ENCODE results near the gene ZNF148.

ZNF148 gene

DNA sequence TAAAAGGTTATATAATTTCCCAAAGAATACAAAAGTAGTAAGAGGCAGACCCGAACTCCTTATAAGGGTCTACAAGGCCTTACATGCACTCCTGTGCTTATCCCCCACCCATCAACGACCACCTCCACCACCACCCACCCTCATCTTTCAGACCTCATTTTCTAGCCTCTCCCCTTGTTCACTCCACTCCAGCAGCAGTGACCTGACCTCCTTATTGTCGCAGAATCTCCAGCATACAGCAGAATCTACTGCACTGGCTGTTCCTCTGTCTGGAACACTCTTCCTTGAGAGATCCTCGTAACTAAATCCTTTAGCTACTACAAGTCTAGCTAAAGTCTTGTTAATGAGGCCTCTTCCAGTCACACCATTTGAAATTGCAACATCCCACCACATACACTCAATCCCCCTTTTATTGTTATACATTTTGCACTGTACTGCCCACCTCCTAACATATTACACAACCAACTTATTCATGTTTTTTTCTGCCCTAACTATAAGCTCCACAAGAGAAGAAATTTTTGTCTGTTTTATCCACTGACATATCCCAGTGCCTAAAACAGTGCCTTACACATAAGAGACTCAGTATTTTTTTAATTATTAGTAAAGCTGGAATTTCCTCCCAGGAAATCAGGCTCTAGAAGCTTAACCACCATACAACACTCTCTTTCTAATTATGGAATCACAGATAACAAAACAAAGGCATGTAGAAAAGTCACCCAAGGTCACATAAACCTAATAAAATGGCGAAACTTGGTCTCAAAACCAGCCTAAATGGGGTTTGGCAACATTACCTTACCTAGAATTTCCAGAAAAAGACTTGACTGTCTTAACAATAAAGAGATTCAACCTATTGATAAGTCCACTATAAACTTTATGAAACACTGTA lies 40.2 kb downstream of the ZNF148 start:
- in situ Hi-C loops (cut with MboI; ENCODE audit: low sequenced_read_pairs): no loop called here

GRCh38 chr3:125332504-125332903 lies 42.6 kb downstream of the ZNF148 start:
- in situ Hi-C loops (cut with MboI; ENCODE audit: low sequenced_read_pairs): no loop called here

- in situ Hi-C loops (cut with MboI; ENCODE audit: low sequenced_read_pairs): no loop called here
Measured at GRCh38 chr3:125331243-125331642, 43.9 kb downstream of the ZNF148 start.

DNA sequence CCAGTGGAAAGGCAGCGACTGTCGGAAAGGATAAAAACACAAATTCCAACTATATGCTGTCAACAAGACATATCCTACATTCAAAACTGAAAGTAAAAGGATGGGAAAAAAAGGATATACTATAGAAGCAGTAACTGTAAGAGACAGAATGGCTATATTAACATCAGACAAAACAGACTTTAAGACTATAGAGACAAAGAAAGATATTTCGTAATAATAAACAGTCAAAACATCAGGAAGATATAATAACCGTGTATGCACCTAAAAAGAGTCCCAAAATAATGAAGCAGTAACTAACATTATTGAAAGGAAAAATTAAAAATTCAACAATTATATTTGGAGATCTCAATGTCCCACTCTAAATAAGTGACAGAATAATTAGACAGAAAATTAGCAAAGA lies 48.2 kb downstream of the ZNF148 start:
- in situ Hi-C loops (cut with MboI; ENCODE audit: low sequenced_read_pairs): no loop called here

- in situ Hi-C loops (cut with MboI; ENCODE audit: low sequenced_read_pairs): no loop called here
Measured at GRCh38 chr3:125325746-125326145, 49.4 kb downstream of the ZNF148 start.

GRCh38 chr3:125324341-125324740 lies 50.8 kb downstream of the ZNF148 start:
- in situ Hi-C loops (cut with MboI; ENCODE audit: low sequenced_read_pairs): no loop called here

- in situ Hi-C loops (cut with MboI; ENCODE audit: low sequenced_read_pairs): no loop called here
Measured at GRCh38 chr3:125322917-125323316, 52.2 kb downstream of the ZNF148 start.

DNA sequence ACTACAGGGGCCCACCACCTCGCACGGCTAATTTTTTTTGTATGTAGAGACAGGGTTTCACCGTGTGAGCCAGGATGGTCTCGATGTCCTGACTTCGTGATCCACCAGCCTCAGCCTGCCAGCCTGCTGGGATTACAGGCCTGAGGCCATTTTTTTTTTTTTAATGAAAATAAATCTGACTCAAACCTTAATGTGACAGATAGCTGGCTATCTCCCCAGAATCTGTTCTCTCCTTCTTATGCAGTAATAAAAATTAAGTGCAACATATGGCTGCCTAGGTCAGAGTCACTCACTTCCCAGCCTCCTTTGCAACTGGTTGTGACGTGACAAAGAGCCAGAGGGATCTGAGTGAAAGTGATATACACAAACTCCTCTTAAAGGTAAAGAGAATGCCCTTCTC lies 53.0 kb downstream of the ZNF148 start:
- in situ Hi-C loops (cut with MboI; ENCODE audit: low sequenced_read_pairs): no loop called here

- in situ Hi-C loops (cut with MboI; ENCODE audit: low sequenced_read_pairs): no loop called here
Measured at GRCh38 chr3:125319765-125320164, 55.4 kb downstream of the ZNF148 start.

DNA sequence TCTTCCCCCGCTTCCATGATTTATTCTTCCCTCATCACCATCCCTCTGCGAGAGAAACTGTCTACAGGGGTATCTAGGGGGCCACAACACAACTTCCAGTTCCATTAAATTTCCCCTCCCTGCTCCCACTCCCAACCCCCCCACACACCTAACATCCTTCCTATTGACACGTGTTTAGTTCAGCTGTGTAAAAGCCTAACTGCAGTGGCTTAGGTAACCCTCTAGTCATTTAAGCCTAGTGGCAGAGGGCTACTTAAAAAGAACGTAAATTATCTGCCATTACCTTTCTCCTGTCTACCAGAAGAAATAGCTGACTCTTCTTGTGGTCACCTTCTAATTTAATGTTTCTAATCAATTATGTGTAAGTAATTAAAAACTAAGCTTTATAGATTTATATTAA lies 56.3 kb downstream of the ZNF148 start:
- in situ Hi-C loops (cut with MboI; ENCODE audit: low sequenced_read_pairs): no loop called here

DNA sequence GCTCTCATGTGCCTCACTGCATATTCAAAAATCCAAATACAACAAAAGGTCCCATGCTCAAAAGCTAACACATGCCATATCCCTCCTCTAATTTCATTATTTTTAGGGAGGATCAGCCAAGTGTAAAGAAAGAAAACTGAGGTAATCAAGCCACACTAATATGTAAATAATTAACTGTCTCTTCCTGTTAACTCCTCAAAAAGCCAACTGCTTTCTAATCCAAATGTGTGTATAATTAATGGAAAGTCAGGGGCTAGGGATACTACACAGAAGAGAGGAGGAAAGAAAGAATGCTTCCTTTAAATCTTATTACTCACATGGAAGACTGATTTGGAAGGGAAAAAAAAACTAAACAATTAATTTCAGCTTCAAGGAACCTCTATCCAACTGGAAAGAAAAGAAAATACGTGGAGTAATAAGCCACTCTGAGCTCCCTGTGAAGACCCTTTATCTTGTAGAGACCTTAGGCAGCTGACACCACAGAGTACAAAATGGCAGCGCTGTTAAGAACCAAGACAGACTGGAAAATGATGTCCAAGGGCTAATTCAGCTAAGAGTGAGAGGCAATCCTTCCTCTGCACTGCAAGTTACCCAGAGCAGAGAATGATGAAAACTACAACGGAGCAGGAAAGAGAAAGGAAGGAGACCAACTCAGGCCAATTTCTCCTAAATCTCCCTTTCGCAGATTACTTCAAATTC lies 56.8 kb downstream of the ZNF148 start:
- in situ Hi-C loops (cut with MboI; ENCODE audit: low sequenced_read_pairs): no loop called here

GRCh38 chr3:125317761-125318160 lies 57.4 kb downstream of the ZNF148 start:
- in situ Hi-C loops (cut with MboI; ENCODE audit: low sequenced_read_pairs): no loop called here

DNA sequence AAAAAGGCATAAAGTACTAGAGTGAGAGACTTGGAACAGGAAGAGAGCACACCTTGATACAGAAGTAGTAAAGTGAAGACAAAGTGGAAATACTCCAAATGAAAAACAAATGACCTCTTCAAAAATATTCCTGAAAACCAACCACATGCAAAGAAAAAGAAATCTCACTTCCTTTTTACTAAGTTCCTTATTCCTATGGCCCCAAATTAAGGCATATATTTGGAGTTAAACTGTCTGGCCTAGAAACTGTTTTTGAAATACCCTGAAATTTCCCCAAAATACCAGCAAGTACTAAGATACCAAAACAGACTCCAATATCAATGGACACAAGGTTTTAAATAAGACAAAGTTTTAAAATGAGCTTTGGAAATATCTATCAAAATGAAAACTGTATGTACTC lies 58.2 kb downstream of the ZNF148 start:
- in situ Hi-C loops (cut with MboI; ENCODE audit: low sequenced_read_pairs): no loop called here

DNA sequence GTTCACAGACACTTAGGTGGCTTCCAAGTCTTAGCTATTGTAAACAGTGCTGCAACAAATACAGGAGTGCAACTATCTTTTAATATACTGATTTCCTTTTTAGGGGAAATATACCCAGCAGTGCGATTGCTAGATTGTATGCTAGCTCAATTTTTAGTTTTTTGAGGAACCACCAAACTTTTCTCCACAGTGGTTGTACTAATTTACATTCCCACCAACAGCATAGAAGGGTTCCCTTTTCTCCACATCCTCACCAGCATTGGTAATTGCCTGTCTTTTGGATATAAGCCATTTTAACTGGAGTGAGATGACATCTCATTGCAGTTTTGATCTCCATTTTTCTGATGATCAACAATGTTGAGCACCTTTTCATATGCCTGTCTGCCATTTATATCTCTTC lies 58.9 kb downstream of the ZNF148 start:
- in situ Hi-C loops (cut with MboI; ENCODE audit: low sequenced_read_pairs): no loop called here

DNA sequence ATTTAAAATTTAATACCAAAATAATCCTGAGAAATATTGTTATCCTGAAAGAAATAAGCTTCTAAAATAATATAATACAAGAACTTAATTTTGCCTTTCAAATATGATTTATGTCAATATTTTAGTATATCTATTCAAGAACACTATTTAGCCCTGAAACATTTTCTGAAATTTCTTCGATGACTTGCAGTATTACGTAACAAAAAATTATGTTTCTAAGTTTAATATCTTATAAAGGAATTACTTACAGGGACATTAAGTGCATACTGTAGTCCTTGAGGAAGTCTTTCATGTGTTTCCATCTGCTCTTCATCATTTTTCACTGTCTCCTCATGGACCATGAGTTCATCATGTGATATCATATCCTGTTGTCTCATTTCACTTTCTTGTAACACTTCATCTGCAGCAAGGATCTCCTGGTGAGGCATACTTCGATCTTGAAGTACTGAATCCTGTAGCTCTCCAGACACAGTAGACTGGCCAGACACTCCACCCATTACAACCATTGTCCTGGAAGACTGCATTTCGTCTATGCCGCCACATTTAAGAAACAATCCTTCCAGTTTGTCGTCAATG lies 62.0 kb downstream of the ZNF148 start:
- in situ Hi-C loops (cut with MboI; ENCODE audit: low sequenced_read_pairs): no loop called here

DNA sequence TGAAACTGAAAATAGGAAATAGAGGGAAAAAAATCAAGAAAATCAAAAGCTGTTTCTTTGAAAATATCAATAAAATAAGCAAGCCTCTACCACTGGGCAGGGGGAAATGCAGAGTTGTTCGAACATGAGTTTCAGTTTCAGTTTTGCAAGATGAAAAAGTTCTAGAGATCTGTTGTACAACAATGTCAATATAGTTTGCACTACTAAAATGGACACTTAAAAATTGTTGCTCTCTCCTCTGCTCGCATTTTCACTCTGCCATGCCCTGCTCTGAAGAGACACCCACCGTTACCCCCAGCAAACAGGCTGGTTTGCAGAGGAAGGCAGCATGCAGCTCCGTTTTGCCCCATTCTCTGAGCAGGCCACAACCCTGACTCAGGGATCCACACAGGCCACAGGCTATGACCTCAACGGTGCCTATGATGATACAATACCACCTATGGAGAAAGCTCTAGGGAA lies 64.5 kb downstream of the ZNF148 start:
- in situ Hi-C loops (cut with MboI; ENCODE audit: low sequenced_read_pairs): no loop called here

- in situ Hi-C loops (cut with MboI; ENCODE audit: low sequenced_read_pairs): no loop called here
Measured at GRCh38 chr3:125309476-125309875, 65.6 kb downstream of the ZNF148 start.

DNA sequence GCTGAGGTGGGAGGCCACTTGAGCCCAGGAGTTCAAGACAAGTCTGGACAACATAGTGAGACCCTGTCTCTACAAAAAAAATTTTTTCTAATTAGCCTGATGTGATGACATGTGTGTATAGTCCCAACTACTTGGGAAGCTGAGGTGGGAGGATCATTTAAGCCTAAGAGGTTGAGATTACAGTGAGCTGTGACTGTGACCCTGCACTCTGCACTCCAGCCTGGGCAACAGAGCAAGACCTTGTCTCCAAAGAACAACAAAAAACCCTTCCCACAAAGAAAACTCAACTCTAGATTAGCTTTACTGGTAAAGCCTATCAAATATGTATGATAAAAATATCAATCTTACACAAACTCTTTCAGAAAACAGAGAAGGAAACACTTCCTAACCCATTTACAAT lies 68.5 kb downstream of the ZNF148 start:
- in situ Hi-C loops (cut with MboI; ENCODE audit: low sequenced_read_pairs): no loop called here

GRCh38 chr3:125302932-125303331 lies 72.2 kb downstream of the ZNF148 start:
- in situ Hi-C loops (cut with MboI; ENCODE audit: low sequenced_read_pairs): no loop called here

DNA sequence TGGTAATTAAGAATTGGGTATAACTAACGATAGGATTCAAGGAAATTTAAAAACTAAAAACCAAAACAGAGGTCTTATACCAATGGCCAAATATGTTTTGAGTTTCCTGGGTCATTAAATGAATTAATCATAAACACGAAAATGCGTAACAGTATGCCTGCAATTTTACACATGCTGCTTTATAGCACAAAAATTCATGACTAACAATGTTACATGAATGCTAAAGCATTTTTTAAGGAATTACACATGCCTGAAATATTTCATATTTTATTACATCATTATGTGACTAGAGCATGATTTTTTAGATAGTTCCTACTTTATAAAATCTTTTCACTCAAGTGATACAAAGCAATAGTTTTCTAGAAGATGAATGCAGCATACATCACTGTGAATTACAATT lies 74.7 kb downstream of the ZNF148 start:
- in situ Hi-C loops (cut with MboI; ENCODE audit: low sequenced_read_pairs): no loop called here

DNA sequence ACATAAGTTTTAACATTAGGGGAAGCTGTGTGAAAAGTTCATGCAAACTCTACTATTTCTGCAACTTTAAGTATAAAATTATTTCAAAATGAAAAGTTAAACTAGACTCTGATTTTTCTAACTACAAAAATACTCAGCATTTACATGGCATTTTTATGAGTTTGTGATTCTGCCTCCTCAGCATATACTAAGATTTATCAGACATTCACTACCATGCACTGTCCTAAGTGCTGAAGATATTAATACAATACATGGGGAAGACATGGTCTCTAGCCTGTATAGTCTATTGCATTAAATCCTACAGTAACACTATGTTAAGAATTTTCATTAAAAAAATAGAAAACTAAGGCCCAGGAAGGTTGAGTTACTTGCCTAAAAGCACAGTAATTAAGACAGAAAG lies 80.7 kb downstream of the ZNF148 start:
- in situ Hi-C loops (cut with MboI; ENCODE audit: low sequenced_read_pairs): no loop called here

DNA sequence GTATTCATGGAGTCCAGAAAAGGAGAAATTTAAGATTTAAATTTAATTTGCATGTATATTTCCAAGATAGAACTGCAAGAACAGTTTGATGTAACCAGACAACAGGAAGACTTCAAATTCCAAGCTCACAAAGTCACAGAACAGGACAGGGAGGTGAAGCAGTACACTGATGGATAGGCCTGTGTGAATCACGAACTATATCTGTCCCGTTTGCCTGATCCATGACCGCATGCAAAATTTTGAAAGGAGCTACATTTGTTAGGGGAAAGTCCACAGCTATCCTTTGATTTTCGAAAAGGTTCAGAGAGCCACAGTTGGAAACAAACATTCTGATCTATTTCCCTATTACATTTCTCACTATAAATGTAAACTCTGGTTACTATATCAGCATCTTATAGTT lies 83.1 kb downstream of the ZNF148 start:
- in situ Hi-C loops (cut with MboI; ENCODE audit: low sequenced_read_pairs): no loop called here

Measured in HL-60/S4 (cell line).